Measurements from ENCODE around the gene SNCA.

Gene SNCA

DNA sequence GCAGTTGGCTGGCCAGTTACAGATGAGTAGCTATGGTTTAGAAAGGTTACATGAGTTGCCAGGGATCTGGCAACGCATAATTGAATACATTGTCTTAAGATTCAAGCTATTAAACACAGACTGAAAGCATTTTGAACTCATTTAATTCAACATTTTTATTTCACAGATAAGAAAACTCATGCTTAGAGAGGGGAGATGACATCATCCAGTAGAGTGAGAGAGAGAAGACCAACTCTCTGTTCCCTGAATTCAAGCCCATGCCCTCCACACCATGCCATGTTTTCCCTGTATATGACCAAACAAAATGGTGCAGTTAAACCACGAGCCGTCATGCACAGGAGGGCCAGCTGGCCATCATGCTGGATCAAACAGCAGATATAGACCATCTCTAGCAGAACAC, 22.6 kb downstream of the SNCA start:
- no peak for DNase-seq (ENCODE audit: low read depth in 2 of 2)

DNA sequence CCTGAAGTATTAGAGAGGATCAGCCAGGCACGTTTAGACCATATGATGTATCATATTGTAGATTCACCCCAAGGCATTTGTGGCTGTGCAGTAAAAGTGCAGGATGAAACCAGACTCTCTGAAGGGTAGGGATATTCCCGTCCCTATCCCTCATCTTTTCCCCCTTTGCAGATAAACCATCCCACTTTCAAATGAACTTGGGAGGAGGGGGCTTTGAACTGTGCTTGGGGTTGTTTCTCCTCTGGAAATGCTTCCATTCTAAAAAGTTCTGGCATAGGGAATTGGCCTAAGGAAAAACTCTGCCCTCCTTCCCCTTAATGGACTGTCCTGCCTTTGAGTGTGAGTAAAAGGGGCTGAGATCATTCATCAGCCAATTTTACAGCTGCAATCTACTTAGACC, 23.8 kb downstream of the SNCA start:
- no peak for DNase-seq (ENCODE audit: low read depth in 2 of 2)

DNA sequence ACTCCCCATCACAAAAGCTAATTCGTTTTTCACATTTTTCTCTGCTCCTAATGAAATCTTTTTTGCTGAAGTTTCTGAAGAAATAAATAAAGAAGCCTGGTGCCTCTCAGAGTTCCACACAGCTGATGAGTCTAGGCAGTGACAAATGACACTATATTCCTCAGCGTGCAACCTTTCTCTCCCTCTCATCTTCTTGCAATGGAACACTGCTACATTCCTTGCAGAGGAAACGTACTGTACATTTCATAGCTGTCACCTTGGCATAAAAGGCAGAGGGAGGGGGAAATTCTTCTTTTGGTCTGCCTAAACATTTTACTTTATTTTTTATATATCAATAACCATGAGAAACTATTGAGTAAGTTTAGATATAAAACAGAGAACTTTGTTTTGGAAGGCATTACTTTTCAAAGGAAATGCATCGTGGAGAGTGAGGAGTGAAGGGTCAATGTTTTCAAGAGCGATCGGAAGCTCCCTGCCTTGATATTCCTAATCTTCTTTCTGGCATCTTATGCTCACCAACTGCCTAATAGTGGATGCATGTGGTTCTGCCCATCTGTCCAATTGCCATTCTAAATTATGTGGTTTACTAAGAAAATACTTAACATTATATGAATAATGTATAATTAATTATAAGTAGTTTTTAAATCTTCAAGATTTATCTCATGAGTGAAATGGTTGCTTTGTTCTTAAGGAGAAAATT, 29.4 kb downstream of the SNCA start:
- DNase-seq (ENCODE audit: low read depth in 2 of 2) = no peak

GRCh38 chr4:89805297-89805696, 31.7 kb downstream of the SNCA start:
- DNase-seq (ENCODE audit: low read depth in 2 of 2) = no peak

GRCh38 chr4:89803915-89804314, 33.0 kb downstream of the SNCA start:
- DNase-seq (ENCODE audit: low read depth in 2 of 2) = no peak

DNA sequence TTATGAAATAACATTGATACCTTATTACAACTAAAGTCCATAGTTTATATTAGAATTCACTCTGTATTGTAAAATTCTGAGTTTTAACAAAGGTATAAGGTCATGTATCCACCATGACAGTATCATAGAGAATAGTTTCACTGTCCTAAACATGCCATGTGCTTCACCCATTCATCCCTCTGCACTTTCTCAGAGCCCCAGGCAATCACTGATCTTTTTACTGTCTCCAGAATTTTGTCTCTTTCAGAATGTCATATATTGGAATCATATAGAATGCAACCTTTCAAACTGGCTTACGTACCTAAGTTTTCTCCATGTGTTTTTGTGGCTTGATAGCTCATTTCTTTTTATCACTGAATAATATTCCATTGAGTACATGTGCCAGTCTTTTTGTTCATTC, 33.9 kb downstream of the SNCA start:
- DNase-seq (ENCODE audit: low read depth in 2 of 2) = no peak

GRCh38 chr4:89800527-89801103, 36.3 kb downstream of the SNCA start:
- no peak for DNase-seq (ENCODE audit: low read depth in 2 of 2)

DNA sequence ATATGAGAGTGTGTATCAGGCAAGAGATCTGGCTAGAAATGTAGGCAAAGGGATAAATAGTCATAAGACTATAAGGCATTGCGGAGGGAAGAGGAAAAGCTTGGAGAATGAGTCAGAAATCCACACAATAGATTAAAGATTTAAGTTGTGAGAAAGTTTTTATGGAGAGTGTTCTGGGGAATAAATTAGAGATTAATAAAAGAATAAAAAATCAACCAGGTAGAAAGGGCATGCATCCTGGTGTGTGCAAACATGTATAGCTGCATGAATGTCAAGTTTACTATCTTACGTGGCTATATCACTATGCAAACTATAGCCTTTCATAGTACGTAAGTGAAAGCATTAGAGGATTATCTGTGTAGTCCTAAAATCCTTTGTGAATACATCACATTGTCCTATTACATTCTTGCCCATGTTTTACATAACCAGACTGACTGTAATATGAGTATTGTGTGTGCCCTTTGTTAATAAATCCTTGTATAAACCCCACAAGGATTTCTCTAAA, 36.9 kb downstream of the SNCA start:
- no peak for DNase-seq (ENCODE audit: low read depth in 2 of 2)

- no peak for DNase-seq (ENCODE audit: low read depth in 2 of 2)
Observed at GRCh38 chr4:89799071-89799470, 37.9 kb downstream of the SNCA start.

- DNase-seq (ENCODE audit: low read depth in 2 of 2) = no peak
Observed at GRCh38 chr4:89797117-89797516, 39.8 kb downstream of the SNCA start.

- DNase-seq (ENCODE audit: low read depth in 2 of 2) = no peak
Observed at GRCh38 chr4:89788206-89789072, 48.5 kb downstream of the SNCA start.

- no peak for DNase-seq (ENCODE audit: low read depth in 2 of 2)
Observed at GRCh38 chr4:89784686-89785231, 52.2 kb downstream of the SNCA start.

- DNase-seq (ENCODE audit: low read depth in 2 of 2) = no peak
Observed at GRCh38 chr4:89781321-89781720, 55.6 kb downstream of the SNCA start.

DNA sequence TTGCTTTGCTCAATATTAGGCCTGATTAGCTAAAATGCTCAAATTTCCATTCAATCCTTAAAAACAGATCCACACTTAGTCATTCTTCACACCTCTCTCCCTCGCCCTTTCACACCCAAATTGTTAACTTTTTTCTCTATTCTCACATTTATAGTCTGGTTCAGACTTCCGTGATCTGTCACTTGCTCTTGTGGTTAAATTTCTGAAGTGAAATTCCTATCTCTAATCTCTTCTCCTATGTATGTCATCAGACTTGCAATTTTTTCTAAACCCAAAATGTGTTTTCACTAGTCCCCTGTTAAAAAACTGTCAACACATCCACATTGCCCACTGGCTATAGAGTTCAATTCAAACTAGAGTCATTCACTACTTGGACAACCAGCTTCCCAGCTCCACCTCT, 63.2 kb downstream of the SNCA start:
- DNase-seq (ENCODE audit: low read depth in 2 of 2) = no peak

GRCh38 chr4:89769856-89770255, 67.1 kb downstream of the SNCA start:
- DNase-seq (ENCODE audit: low read depth in 2 of 2) = no peak

GRCh38 chr4:89767924-89768323, 69.0 kb downstream of the SNCA start:
- no peak for DNase-seq (ENCODE audit: low read depth in 2 of 2)

- DNase-seq (ENCODE audit: low read depth in 2 of 2) = no peak
Observed at GRCh38 chr4:89765966-89766365, 71.0 kb downstream of the SNCA start.

GRCh38 chr4:89765528-89765927, 71.4 kb downstream of the SNCA start:
- no peak for DNase-seq (ENCODE audit: low read depth in 2 of 2)

DNA sequence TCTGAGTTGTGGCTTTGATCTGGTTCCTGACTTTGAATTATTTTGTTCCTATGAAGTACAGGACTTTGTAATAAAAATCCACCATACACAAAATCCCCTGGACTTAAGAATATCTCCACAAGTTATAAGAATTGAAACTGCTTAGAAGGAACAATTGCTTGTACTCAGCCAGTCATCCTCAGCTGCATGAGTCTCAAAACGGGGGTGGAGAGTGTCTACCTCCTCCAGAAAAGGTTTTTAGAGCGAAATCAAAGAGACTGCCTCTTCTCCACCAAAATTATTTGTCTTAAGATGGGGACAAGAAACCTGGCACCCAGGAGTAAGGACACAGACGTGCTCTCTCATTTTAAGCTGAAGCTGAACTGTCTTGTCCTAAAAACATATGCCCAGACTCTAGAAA, 74.7 kb downstream of the SNCA start:
- no peak for DNase-seq (ENCODE audit: low read depth in 2 of 2)

- DNase-seq (ENCODE audit: low read depth in 2 of 2) = no peak
Observed at GRCh38 chr4:89759426-89759825, 77.5 kb downstream of the SNCA start.

DNA sequence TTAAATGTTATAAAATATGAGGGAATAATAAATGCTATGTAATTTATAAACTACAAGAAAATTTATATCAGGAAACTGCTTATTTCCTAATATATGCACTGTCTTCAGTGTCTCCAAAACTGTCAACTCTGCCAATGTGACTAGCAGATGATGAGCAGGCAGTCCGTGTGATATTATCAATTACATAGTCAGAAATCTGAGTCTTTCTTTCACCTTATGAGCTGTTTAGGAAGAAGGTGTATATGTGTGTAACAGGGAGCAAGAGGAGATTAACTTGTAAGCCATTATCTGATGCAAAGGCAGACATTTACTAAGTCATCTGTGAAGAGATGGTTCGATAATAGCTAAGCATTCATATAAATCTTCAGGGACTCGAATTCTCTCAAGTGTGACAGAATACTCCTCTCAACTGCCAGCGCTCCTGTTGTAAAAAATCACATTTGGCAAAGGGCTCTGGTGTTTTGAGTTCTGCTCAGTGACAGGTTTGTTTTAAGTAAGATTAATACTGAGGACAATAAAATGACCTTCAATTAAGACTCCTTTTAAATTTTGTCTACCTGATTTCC, 79.7 kb downstream of the SNCA start:
- no peak for DNase-seq (ENCODE audit: low read depth in 2 of 2)

- DNase-seq (ENCODE audit: low read depth in 2 of 2) = no peak
Observed at GRCh38 chr4:89755220-89755619, 81.7 kb downstream of the SNCA start.
